Kidney capillary endothelial cell (primary cell): ENCODE data around the gene IGSF22.
"Not testable (repeated sequence)": the region's sequence is repeated elsewhere in the genome, so short reads cannot be mapped to it uniquely, and the experiment has no call there.

Experiments used
- DNase-seq: peaks from one replicate; pipeline ENCODE4 v3.0.0-alpha.2; 2018; ENCODE audit warnings: low spot score

IGSF22 gene

GRCh38 chr11:18691467-18692140 lies 34.4 kb downstream of the IGSF22 start:
- not testable (repeated sequence) for DNase-seq

GRCh38 chr11:18684267-18684666 lies 41.7 kb downstream of the IGSF22 start:
- DNase-seq: no peak

GRCh38 chr11:18682466-18682865 lies 43.5 kb downstream of the IGSF22 start:
- no peak for DNase-seq

- DNase-seq: not testable (repeated sequence)
Measured at GRCh38 chr11:18681949-18682348, 44.0 kb downstream of the IGSF22 start.

- no peak for DNase-seq
Measured at GRCh38 chr11:18677560-18677959, 48.4 kb downstream of the IGSF22 start.

- no peak for DNase-seq
Measured at GRCh38 chr11:18676803-18677202, 49.2 kb downstream of the IGSF22 start.

- not testable (repeated sequence) for DNase-seq
Measured at GRCh38 chr11:18672209-18672608, 53.8 kb downstream of the IGSF22 start.

- DNase-seq: no peak
Measured at GRCh38 chr11:18671246-18671645, 54.7 kb downstream of the IGSF22 start.

- no peak for DNase-seq
Measured at GRCh38 chr11:18669711-18670110, 56.3 kb downstream of the IGSF22 start.

GRCh38 chr11:18669219-18669596 lies 56.8 kb downstream of the IGSF22 start:
- DNase-seq: no peak

- no peak for DNase-seq
Measured at GRCh38 chr11:18668131-18668530, 57.9 kb downstream of the IGSF22 start.

GRCh38 chr11:18665353-18665872 lies 60.6 kb downstream of the IGSF22 start:
- DNase-seq: not testable (repeated sequence)

GRCh38 chr11:18657673-18658072 lies 68.3 kb downstream of the IGSF22 start:
- no peak for DNase-seq
